ENCODE data around the gene RPL6. TPM values are rescaled to one million over a fixed set of nuclear protein-coding genes. Genes with fewer than 3 reads are reported as not detected.
"Not testable (repeated sequence)": the region's sequence is repeated elsewhere in the genome, so short reads cannot be mapped to it uniquely, and the experiment has no call there.

Gene RPL6
- total RNA-seq, 1 experiment from 2014 or later: 969 TPM

- H3K4me3 ChIP-seq (ENCODE audit: low read depth in 2 of 2, low read length in 2 of 2): no peak overlapping the region
- no peak for ATAC-seq
- no peak for DNase-seq (ENCODE audit: low read depth, low spot score)
- H3K27me3 ChIP-seq (ENCODE audit: control insufficient read depth, insufficient read depth, low read length): no peaks in the 10 kb centered on the region
- no peaks in the 10 kb centered on the region for H3K9me3 ChIP-seq (ENCODE audit: control insufficient read depth, insufficient read depth, low read depth, low read length)
- TF ChIP-seq POLR2AphosphoS5 (IDR thresholded peaks at IDR 0.05; ENCODE audit: low read depth, low read length) (no peak), SIN3A (IDR thresholded peaks at IDR 0.05; ENCODE audit: borderline replicate concordance, insufficient read depth, low read depth, low read length) (no peak), CTCF (IDR thresholded peaks at IDR 0.05) (no peak), TCF7L2 (IDR thresholded peaks at IDR 0.05; ENCODE audit: low read depth, low read length) (no peak), REST (IDR thresholded peaks at IDR 0.05; ENCODE audit: insufficient read depth in 1 of 2, low read depth in 2 of 2, low read length in 1 of 2) (no peak)
- ChIA-PET POLR2A (no interaction called here), CTCF (no interaction called here)
- no peaks in the 10 kb centered on the region for H3K4me1 ChIP-seq (ENCODE audit: control insufficient read depth, insufficient read depth, low read length)
- in situ Hi-C loops (cut with HindIII; ENCODE audit: low pct_unique_long_range_greater_than_20kb, low sequenced_read_pairs) (no loop called here), intact Hi-C loops (cut with micrococcal nuclease; ENCODE audit: unreplicated experiment) (no loop called here)
- no TSS peak for BruUV-seq (replicated peaks)
- H3K36me3 ChIP-seq (ENCODE audit: control insufficient read depth, insufficient read depth, low read length): no peaks in the 10 kb centered on the region
- H3K27ac ChIP-seq (ENCODE audit: low read length): no peak overlapping the region
Observed at GRCh38 chr12:112393328-112393727, 16.1 kb downstream of the RPL6 start.

- POLR2A ChIA-PET; H3K4me3 ChIP-seq (ENCODE audit: low read depth in 2 of 2, low read length in 2 of 2); in situ Hi-C loops (cut with HindIII; ENCODE audit: low pct_unique_long_range_greater_than_20kb, low sequenced_read_pairs); CTCF ChIA-PET; H3K36me3 ChIP-seq (ENCODE audit: control insufficient read depth, insufficient read depth, low read length); DNase-seq (ENCODE audit: low read depth, low spot score); H3K9me3 ChIP-seq (ENCODE audit: control insufficient read depth, insufficient read depth, low read depth, low read length); H3K4me1 ChIP-seq (ENCODE audit: control insufficient read depth, insufficient read depth, low read length); intact Hi-C loops (cut with micrococcal nuclease; ENCODE audit: unreplicated experiment); ATAC-seq; BruUV-seq (replicated peaks); H3K27ac ChIP-seq (ENCODE audit: low read length); H3K27me3 ChIP-seq (ENCODE audit: control insufficient read depth, insufficient read depth, low read length): not testable (repeated sequence)
Observed at GRCh38 chr12:112389922-112390654, 19.3 kb downstream of the RPL6 start.

GRCh38 chr12:112389228-112389627 lies 20.2 kb downstream of the RPL6 start:
- Histone ChIP-seq H3K27me3 (ENCODE audit: control insufficient read depth, insufficient read depth, low read length) (no peaks in the 10 kb centered on the region), H3K27ac (ENCODE audit: low read length) (no peak overlapping the region), H3K4me1 (ENCODE audit: control insufficient read depth, insufficient read depth, low read length) (no peaks in the 10 kb centered on the region), H3K4me3 (ENCODE audit: low read depth in 2 of 2, low read length in 2 of 2) (no peak overlapping the region), H3K36me3 (ENCODE audit: control insufficient read depth, insufficient read depth, low read length) (no peaks in the 10 kb centered on the region), H3K9me3 (ENCODE audit: control insufficient read depth, insufficient read depth, low read depth, low read length) (no peaks in the 10 kb centered on the region)
- POLR2A ChIA-PET: no interaction called here
- intact Hi-C loops (cut with micrococcal nuclease; ENCODE audit: unreplicated experiment) (no loop called here), in situ Hi-C loops (cut with HindIII; ENCODE audit: low pct_unique_long_range_greater_than_20kb, low sequenced_read_pairs) (no loop called here)
- DNase-seq (ENCODE audit: low read depth, low spot score) (no peak), ATAC-seq (no peak)
- no TSS peak for BruUV-seq (replicated peaks)
- no peak for TF ChIP-seq CTCF (IDR thresholded peaks at IDR 0.05)
- no peak for TF ChIP-seq TCF7L2 (IDR thresholded peaks at IDR 0.05; ENCODE audit: low read depth, low read length)
- no peak for TF ChIP-seq REST (IDR thresholded peaks at IDR 0.05; ENCODE audit: insufficient read depth in 1 of 2, low read depth in 2 of 2, low read length in 1 of 2)
- TF ChIP-seq POLR2AphosphoS5 (IDR thresholded peaks at IDR 0.05; ENCODE audit: low read depth, low read length): no peak
- CTCF ChIA-PET: no interaction called here

All from Panc1 (cell line).